Epithelial cell of proximal tubule (primary cell): ENCODE measurements around the gene LONP1. TPM values are rescaled to one million over a fixed set of nuclear protein-coding genes. Genes with fewer than 3 reads are reported as not detected.

ENCODE experiments used
- DNase-seq: peaks from one replicate; pipeline ENCODE4 v3.0.0-alpha.2; 2011; ENCODE audit warnings: low read depth
- H3K4me3 ChIP-seq: 2 replicates; pipeline ENCODE4 v1.5.1; 2011; ENCODE audit warnings: low read depth, mild to moderate bottlenecking, low read length
- CTCF ChIP-seq: conservative IDR thresholded peaks from 2 replicates; pipeline ENCODE4 v1.5.1; 2012; ENCODE audit warnings: low read depth, mild to moderate bottlenecking, low read length
- total RNA-seq: library from RNA; depleted of rRNA; stranded (reverse); fragments of >200 nt; gene quantifications from 2 replicates; pipeline ENCODE4 v1.2.3, GENCODE V29; 2015

The LONP1 gene
- total RNA-seq, 1 donor from 2014 or later = 134 TPM

GRCh38 chr19:5667751-5668271 lies 52.1 kb downstream of the LONP1 start:
- H3K4me3 ChIP-seq = no peak overlapping the region
- TF ChIP-seq CTCF = no peak
- DNase-seq = no peak

GRCh38 chr19:5666921-5667610 lies 52.9 kb downstream of the LONP1 start:
- H3K4me3 ChIP-seq = no peak overlapping the region
- TF ChIP-seq CTCF = no peak
- no peak for DNase-seq

- DNase-seq = peak; percentile 79
- TF ChIP-seq CTCF = peak; percentile 58
- no peak overlapping the region for H3K4me3 ChIP-seq
Observed at GRCh38 chr19:5665781-5666513, 54.0 kb downstream of the LONP1 start.

GRCh38 chr19:5664515-5664914 lies 55.4 kb downstream of the LONP1 start:
- H3K4me3 ChIP-seq = no peak overlapping the region
- DNase-seq = no peak
- TF ChIP-seq CTCF = no peak

GRCh38 chr19:5663904-5664303 lies 56.0 kb downstream of the LONP1 start:
- no peak for TF ChIP-seq CTCF
- DNase-seq = no peak
- no peak overlapping the region for H3K4me3 ChIP-seq

GRCh38 chr19:5661483-5661882 lies 58.5 kb downstream of the LONP1 start:
- TF ChIP-seq CTCF = no peak
- DNase-seq = no peak
- no peak overlapping the region for H3K4me3 ChIP-seq
